Stimulated activated CD4-positive, alpha-beta T cell treated with anti-CD3 and anti-CD28 coated beads, Interleukin-2, amount 100 ng/mL, for 24 hours (primary cell): ENCODE measurements around the gene BRI3BP.

Experiments
- DNase-seq, 2 donors: peaks; one replicate each; pipeline ENCODE4 v3.0.0-alpha.2; 2020

The BRI3BP gene, protein sequence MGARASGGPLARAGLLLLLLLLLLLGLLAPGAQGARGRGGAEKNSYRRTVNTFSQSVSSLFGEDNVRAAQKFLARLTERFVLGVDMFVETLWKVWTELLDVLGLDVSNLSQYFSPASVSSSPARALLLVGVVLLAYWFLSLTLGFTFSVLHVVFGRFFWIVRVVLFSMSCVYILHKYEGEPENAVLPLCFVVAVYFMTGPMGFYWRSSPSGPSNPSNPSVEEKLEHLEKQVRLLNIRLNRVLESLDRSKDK

GRCh38 chr12:124993626-124994436 lies at the start of gene BRI3BP:
TSS of gene BRI3BP (plus strand) at chr12:124993645. CDS start at chr12:124993791, 146 bp downstream.
- DNase-seq, result peak; percentile 45 to 57

DNA sequence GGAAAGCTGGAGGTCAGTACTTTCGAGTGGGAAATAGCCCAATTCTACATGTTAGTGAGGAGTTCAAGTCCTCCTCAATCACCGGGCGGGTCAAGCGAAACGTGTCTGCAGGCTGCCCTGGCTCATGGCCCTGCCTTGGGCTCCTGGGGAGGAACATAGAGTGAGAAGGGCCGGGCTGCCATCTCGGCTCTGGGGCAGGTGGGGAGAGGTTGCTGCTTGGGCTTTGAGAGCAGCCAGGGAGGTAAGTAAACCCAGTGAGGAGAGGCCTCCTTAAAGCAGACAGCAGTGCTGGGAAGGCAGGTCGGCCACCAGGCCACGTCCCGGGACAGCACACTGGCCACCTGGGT lies 47.0 kb upstream of the BRI3BP start:
- no peak for DNase-seq

- DNase-seq, result no peak
These were observed 46.4 kb upstream of the BRI3BP start for GRCh38 chr12:124947013-124947412.

- DNase-seq, result no peak
These were observed 45.7 kb upstream of the BRI3BP start for GRCh38 chr12:124947561-124948398.

- DNase-seq, result no peak
These were observed 44.4 kb upstream of the BRI3BP start for GRCh38 chr12:124949066-124949465.

- no peak for DNase-seq
These were observed 43.4 kb upstream of the BRI3BP start for GRCh38 chr12:124949779-124950728.

DNA sequence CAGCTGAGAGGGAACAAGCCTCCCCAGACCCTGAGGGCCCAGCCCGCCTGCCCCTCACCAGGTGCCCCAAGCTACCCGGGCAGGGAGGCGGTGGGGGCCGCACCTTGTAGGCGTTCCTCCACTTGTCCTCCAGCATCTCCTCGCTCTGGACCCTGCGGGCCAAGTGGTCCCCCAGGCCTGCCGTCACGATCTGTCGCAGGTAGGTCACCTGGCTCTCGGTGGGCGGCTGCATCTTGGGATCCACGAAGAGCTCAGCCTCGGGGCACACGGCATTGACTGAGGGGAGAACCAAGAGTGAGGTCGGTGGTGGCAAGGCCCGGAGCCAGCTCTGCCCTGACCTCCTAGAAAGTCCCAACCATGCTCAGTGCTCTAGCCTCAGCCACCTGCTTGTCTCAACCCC lies 41.1 kb upstream of the BRI3BP start:
- no peak for DNase-seq

GRCh38 chr12:124952801-124953200 lies 40.6 kb upstream of the BRI3BP start:
- DNase-seq, result no peak

DNA sequence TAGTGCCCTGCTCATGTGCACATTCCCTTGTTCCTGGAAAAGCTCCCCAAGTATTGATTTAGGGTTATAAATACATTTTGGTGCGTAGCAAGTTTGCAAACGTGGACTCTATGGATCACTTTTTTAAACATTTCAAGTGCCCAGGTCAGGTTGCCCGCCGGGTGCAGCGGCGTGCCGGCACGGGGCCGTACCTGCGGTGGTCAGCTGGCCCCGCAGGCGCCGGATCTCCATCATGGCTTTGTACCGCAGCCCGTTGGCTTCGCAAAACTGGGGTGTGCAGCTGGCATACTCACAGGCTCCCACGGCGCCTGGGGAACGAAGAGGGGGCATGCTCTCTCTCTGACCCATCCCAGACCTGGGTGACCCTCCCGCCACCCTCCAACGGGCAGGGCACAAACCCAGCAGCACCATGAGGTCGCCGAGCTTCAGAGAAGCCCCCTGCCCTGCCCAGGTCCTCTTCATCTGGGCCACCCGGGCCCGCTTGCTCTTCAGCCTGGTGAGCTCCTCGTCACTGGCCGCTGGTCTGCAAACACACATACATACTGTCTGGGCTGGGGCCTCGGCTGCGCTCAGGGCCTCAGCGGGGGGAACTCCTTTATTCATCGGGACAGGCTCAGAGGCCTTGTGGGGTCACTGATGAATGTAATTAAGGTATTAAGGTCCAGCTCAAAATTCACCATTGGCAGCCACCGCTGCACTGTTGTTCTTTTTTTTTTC lies 39.6 kb upstream of the BRI3BP start:
- no peak for DNase-seq

GRCh38 chr12:124954771-124955170 lies 38.7 kb upstream of the BRI3BP start:
- DNase-seq, result no peak

GRCh38 chr12:124956571-124956970 lies 36.9 kb upstream of the BRI3BP start:
- DNase-seq, result no peak

DNA sequence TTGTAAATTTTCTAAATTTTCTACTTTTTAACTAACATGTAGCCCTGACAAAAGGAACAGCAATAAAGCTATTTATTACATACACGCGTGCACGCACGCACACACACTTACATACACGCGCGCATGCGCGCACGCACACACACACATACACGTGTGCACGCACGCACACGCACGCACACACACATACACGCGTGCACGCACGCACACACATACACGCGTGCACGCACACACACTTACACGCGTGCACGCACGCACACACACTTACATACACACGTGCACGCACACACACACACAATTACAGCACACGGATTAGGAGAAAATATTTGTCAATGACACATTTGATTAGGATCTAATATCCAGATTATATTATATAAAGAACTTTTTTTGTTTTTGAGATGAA lies 32.4 kb upstream of the BRI3BP start:
- no peak for DNase-seq

DNA sequence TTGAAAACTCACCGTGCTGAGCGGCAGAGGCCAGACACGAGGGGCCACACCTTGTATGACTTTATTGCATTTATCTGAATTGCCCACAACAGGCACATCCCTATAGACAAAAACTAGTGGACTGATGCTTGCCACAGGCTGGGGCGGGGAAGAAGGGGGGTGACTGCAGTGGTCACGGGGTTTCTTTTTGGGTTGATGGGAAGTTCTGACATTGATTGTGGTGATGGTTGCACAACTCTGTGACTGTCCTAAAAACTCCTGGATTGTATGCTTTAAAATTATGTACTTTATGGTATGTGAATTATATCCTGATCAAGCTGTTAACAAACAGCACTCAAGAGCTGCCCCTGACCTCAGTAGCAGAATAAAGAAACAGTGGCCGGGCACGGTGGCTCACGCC lies 30.2 kb upstream of the BRI3BP start:
- DNase-seq, result no peak

- no peak for DNase-seq
These were observed 29.2 kb upstream of the BRI3BP start for GRCh38 chr12:124964251-124964650.

DNA sequence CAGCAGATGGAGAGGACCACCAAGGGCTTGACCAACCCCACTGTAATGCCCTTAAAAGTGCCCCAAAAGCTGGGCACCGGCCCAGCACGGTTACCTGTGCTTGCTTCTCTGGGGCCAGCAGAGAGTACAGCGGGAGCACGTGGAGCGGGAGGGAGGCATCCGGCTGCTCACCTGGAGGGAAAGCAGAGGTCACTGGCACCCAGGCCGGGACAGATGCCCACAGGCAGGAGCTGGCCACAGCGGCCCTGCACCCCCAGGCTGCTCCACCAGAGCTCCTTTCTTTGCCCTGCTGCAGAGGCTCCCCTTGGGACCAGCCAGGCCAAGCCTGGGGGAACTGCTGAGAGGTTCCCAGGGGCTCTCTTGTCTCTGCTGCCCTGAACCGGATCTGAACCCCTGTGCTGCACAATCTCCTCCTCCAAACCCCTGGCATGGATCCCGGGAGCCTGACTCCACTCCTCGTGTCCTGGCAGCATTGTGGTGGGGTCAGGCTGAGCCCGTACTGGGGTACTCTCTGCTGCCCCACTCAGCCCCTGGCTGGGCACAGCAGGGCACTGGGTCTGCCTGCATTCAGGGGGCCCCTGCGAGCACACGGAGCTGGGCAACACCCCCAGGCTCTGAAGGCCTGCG lies 28.5 kb upstream of the BRI3BP start:
- no peak for DNase-seq

GRCh38 chr12:124967016-124967739 lies 26.3 kb upstream of the BRI3BP start:
- DNase-seq, result no peak

- no peak for DNase-seq
These were observed 24.8 kb upstream of the BRI3BP start for GRCh38 chr12:124968656-124969055.

DNA sequence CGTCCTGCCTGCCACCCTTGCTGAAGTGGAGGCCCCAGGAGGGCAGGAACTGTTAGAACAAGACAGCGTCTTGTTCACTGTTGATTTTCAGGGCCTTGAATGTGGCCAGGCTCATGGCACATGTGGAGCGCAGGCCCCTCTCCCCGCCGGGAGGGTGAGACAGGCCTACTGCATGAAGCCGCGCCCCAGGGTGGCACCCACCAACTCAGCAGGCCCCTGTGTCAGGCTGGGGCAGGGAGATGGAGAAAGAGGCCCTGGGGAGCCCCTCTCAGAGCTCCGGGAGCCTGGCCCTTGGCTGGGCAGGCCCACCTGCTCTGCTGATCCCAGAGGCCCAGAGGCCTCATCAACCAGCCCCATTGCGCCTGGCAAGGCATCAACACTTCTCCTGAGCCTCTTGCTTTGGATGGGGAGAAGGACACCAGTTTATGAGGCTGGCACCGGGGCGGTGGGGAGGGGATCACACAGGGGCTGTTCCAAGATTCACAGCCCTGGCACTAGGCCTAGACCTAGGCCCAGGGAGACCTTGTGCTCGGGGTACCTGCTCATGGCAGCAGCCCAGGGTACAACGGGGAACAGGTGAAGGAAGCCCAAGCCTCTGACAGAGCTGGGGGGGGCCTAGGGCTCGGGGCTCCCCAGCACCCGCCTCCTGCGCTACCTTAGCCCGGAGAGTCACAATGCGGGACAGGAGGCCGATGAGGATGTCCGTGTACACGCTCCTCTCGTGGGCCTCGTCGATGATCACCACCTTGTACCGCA lies 22.6 kb upstream of the BRI3BP start:
- DNase-seq, result no peak

DNA sequence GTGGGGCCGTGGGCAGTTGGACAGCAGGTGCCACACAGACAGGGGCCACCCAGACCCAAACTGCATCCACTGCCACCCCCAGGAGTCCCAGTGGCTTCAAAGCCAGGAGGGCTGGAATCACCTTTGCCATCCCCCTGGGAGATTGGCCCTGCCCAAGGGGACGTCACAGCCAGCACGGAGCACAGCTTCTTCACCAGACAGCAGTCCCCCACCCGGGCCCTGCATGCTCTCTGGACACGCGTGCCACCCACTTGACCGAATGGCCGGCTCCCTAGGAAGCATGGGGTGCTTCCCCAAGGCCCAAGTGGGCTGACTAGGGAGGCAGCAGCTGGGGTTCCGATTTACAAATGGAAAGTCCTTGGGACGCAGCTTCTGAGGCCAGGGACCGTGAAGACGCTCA lies 21.8 kb upstream of the BRI3BP start:
- DNase-seq, result no peak

DNA sequence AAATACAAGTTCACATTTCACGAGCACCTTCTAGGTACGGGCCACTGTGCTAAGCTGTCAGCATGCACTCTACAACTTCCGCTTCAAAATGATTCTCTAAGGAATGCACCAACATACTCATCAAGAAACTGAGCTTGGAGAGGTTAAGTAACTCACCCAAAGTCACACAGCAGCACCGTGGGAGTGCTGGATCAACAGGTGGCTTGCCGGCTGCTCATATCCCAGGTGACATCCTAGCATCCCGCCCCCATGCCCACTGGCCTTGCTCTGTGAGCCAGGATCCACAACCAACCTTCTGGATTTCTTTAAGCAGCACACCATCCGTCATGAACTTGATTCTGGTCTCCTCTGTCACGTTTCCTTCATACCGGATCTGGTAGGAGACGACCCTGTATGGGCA lies 21.2 kb upstream of the BRI3BP start:
- no peak for DNase-seq
